GM12874 (cell line): ENCODE data around the gene CCDC40.

Source experiments
- CTCF ChIP-seq: IDR thresholded peaks from 2 replicates; pipeline ENCODE4 v1.5.1; 2011; ENCODE audit warnings: low read depth, mild to moderate bottlenecking, control low read depth, low read length, moderate library complexity; ENCODE audit not compliant: insufficient read depth

The CCDC40 gene

DNA sequence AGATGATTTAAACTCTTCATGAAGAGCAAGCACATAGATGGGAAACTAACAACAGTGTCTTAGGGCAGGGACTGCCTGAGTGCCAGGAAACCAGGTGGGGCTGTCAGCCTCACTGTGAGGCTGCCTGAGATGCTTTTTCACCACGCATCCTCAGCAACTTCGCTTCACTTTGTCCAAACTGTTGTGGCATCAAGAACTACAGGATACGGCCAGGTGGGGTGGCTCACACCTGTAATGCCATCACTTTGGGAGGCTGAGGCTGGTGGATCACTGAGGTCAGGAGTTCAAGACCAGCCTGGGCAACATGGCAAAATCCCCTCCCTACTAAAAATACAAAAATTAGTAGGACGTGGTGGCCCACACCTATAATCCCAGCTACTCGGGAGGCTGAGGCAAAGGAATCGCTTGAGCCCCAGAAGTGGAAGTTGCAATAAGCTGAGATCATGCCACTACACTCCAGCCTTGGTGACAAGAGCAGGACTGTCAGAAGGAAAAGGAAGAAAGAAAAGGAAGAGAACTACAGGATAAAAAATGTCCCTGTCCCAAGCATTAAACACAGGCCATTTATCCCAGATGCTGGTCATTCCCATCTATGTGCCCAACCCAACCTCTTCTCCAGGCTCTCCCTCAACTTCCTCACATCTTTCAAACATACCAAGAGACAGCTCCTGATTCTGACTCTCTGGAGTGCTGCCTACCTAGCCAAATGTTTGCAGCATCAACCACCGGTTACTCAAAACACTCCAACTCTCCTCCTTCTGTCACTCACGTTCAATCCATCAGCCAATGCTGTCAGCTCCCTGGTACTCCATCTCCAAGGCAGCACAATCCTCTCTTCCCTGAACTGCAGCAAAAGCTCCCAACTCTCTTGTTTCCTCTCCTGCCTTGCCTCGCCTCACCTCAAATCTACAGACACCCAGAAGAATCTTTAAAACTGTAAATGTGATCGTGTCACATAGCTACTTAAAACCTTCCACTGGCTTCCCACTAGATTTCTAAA lies 108.9 kb downstream of the CCDC40 start:
- no peak for TF ChIP-seq CTCF

GRCh38 chr17:80146121-80147034 lies 109.9 kb downstream of the CCDC40 start:
- TF ChIP-seq CTCF = no peak

- TF ChIP-seq CTCF = no peak
Measured at GRCh38 chr17:80147035-80147822, 110.8 kb downstream of the CCDC40 start, which contains the start of gene EIF4A3. TSS of gene EIF4A3 (minus strand) at chr17:80147128. CDS start at chr17:80146961, 167 bp downstream.
